ENCODE results near the gene PEF1.

Gene PEF1

GRCh38 chr1:31655756-31656155 lies 11.1 kb upstream of the PEF1 start:
- no peak for DNase-seq (ENCODE audit: low read depth in 2 of 3, low spot score in 1 of 3)

- no peak for DNase-seq (ENCODE audit: low read depth in 2 of 3, low spot score in 1 of 3)
These were observed 10.4 kb upstream of the PEF1 start for GRCh38 chr1:31655104-31655503.

DNA sequence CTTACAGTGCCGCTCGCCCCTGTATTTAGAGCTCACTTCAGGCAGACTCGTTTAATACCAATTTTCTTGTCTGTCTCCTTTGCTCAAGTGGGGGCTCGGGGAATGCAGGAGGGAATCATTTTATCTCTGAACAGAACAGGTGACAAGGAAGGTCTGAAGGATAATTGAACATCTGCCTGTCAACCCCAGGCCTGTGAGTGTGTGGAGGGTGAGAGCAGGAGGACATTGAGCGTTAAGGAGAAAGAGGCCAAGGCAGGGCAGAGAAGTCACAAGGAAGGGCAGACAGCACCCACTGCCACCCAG lies 9.7 kb upstream of the PEF1 start:
- no peak for DNase-seq (ENCODE audit: low read depth in 2 of 3, low spot score in 1 of 3)

GRCh38 chr1:31653717-31654473 lies 9.2 kb upstream of the PEF1 start:
- no peak for DNase-seq (ENCODE audit: low read depth in 2 of 3, low spot score in 1 of 3)

GRCh38 chr1:31652891-31653499 lies 8.3 kb upstream of the PEF1 start:
- DNase-seq (ENCODE audit: low read depth in 2 of 3, low spot score in 1 of 3), result no peak

DNA sequence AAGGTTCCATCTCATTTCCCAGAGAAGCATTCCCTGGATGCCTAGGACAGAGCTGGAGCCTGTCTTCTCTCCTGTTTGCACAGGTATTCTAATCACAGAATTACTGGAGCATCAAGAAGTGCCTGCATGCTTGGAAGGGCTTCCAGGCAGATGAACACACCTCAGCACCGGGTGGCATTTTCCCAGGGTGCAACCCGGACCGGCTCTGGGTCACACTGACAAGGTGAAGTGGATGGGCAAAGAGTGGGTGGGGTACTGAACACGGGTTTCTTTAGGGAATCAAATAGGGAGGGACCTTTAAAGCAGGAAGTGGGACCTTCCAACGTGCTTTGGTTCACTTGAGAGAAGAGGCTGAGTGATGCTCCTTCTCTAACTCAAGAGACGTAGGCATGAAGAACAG lies 7.1 kb upstream of the PEF1 start:
- DNase-seq (ENCODE audit: low read depth in 2 of 3, low spot score in 1 of 3), result no peak

DNA sequence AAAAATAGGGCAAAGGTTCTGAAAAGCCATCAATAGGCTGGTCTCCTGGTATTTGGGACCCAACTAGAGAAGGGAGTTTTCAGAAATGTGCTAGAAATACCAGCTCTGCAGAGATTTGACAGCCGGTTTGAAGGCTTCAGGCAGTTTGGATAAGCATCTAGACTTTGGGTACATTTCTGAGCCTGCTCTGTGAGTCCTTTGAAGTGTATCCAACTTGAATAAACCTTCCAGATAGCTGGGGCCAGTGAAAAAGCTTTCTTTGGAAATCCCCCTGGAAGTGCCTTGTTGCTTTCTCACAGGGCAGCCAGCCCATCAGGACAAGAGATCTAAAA lies 6.4 kb upstream of the PEF1 start:
- DNase-seq (ENCODE audit: low read depth in 2 of 3, low spot score in 1 of 3), result no peak

DNA sequence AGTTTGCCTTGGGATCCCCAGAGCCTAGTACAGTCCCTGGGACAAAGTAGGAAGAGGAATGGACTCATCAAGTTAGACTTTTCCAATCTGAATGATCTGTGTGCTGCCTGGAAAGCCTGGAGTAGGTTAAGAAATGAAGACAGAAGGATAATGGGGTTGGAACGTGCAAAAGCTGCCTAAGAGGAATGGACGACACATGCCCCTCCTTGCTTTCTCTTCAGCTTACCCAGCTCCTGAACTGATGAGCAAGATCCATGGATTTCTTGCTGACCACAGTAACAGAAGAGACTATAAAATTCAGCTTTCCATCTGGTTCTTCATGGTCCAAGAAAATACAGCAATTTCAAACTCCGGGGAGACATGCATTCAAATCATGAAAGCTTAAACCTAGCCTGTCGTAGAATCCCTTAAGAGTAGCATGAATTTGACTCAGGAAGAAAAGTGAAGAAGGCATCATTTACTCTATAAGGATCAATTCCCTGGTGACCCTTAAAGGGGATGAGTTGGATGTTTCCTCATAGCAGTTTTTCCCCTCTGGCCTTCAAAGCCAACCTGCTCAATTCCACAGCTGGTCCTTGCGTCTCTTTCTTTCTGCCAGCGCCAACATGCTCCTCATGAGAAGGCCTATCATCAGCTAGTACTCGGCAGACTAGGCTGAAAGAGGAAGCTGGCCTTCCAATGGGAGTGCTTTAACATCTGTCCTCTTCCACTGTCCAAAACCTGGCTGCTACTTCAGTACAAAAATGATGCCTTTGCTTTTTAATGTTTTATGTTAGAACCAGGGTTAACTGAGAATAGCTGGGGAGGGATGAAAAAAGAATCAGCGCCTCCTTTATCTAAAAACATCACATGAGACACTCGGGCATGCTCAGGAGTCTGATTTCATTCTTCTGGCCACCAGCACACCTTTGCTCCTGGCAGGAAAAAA lies 5.7 kb upstream of the PEF1 start:
- DNase-seq (ENCODE audit: low read depth in 2 of 3, low spot score in 1 of 3), result no peak

GRCh38 chr1:31648641-31649357 lies 4.1 kb upstream of the PEF1 start:
- DNase-seq (ENCODE audit: low read depth in 2 of 3, low spot score in 1 of 3), result no peak

GRCh38 chr1:31648190-31648589 lies 3.5 kb upstream of the PEF1 start:
- DNase-seq (ENCODE audit: low read depth in 2 of 3, low spot score in 1 of 3), result no peak

DNA sequence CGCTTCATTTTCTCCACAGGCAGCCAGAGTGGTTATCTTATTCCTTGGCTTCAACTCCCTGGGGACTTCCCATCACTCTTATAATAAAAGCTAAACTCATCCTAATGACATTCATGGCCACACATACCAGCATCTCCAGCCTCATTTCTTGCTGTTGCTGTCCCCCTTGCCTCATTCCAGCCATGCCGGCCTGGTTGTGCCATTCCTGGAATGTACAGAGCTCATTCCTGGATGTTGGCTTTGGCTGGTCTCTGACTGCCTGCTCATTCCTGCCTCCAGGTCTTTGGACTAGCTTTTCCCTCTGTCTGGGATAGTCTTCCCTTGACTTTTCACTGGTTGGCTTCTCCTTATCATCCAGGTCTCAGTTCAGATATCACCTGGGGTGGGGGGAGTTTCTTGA lies 2.4 kb upstream of the PEF1 start:
- no peak for DNase-seq (ENCODE audit: low read depth in 2 of 3, low spot score in 1 of 3)

DNA sequence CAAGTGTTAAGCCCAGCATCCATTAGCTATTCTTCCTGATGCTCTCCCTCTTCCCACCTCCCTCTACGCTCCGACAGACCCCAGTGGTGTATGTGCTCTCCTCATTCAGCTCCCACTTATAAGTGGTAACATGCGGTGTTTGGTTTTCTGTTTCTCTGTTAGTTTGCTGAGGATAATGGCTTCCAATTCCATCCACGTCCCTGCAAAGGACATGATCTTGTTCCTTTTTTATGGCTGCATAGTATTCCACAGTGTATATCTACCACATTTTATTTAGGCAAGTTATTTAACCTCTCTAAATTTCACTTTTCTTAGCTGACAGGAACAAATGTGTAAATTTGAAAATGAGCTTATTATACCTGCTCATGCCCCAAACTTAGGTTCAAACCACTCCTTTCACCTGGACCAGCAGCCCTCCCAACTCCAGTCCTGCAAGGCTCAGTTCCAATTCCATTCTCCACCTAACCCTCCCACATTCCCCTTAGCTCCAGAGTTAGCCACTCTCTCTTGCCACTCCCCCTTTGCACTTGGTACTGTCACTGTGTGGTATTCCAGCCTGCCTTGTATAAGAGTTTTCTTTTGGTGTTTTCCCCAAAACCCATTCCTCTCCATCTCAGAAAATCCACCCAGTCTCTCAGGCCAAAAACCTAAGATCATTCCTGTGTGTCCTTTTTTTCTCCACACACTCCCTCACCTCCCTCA lies 1.7 kb upstream of the PEF1 start:
- DNase-seq (ENCODE audit: low read depth in 2 of 3, low spot score in 1 of 3), result no peak

- no peak for DNase-seq (ENCODE audit: low read depth in 2 of 3, low spot score in 1 of 3)
These were observed 545 bp upstream of the PEF1 start for GRCh38 chr1:31645274-31645568.

- no peak for DNase-seq (ENCODE audit: low read depth in 2 of 3, low spot score in 1 of 3)
These were observed 608 bp downstream of the PEF1 start for GRCh38 chr1:31643976-31644559.

DNA sequence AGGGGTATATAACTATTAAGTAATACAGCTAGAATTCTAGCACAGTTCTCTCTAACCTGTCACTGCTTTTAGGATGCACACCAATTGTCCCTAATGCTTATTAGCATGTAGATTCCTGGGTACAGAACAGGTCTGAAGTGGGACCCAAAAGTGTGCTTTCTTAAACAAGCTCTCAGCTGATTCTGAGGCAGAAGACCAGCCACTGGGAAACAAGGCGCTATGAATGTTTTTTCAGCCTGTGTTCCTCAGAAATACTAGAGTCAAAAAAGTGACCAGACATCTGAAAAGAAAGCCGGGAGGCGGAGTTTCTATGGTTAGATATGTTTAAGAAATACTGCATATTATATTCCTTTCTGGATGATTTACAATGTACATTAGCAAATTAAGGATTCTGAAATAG lies 1.8 kb downstream of the PEF1 start:
- no peak for DNase-seq (ENCODE audit: low read depth in 2 of 3, low spot score in 1 of 3)

DNA sequence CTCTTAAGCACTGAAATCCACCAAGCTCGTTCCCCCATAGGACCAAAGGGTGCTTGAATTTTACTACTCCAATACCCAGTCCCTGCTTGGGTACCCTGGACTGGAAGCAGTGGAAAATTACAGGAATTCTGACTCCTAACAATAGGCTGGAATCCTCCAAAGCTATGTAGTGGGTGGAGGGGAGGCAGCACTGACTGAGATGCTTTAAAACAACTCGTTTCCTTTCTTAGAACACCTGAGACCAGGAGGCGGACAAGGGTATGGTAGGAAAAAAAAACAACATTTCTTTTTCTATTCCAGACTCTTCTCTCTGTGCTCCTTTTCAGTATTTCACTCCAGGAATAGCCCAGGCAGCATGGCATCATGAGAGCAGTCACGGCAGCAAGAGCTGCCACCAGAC lies 2.3 kb downstream of the PEF1 start:
- no peak for DNase-seq (ENCODE audit: low read depth in 2 of 3, low spot score in 1 of 3)

DNA sequence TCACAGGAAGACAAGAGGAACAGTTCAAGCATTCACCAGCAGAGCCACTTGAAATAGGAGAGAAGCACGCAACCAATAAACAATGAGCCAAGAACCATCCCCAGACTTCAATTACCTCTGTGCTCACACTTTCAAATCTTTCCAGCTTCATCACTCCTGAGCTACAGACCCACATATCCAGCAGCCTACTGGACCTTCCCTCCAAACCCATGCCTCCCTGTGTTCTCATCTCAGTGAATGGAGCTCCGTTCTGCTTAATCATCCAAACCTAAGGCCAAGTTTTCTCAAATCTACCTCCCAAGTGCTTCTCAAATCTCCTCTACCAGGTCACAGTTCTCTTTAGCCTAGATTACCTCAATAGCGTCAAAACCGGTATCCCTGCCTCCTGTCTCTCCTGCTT lies 3.7 kb downstream of the PEF1 start:
- DNase-seq (ENCODE audit: low read depth in 2 of 3, low spot score in 1 of 3), result no peak

- no peak for DNase-seq (ENCODE audit: low read depth in 2 of 3, low spot score in 1 of 3)
These were observed 4.5 kb downstream of the PEF1 start for GRCh38 chr1:31640179-31640578.

DNA sequence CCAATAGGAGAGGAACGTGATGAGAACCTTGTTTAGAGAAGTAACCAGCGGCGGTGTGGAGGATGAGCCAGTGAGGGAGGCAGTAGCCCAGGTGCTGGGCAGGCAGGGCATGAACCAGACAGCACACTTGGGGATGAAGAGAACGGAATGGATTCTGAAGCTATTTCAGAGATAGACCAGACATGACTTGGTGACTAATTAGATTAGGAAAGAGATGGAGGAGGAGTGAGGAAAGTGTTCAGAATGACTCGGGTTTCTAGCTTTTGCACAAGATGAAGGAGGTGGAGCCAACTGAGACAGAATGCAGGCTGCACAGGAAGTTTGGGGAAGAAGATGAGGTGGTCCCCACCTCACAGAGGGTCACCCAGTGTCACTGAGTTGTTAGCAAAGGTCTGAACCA lies 5.1 kb downstream of the PEF1 start:
- DNase-seq (ENCODE audit: low read depth in 2 of 3, low spot score in 1 of 3), result no peak

- DNase-seq (ENCODE audit: low read depth in 2 of 3, low spot score in 1 of 3), result no peak
These were observed 6.6 kb downstream of the PEF1 start for GRCh38 chr1:31637915-31638673.

Data from stimulated activated CD4-positive, alpha-beta T cell treated with anti-CD3 and anti-CD28 coated beads, Interleukin-12 subunit alpha, Interleukin-12 subunit beta, amount 100 ng/mL, for 48 hours (primary cell).